PC-3 (cell line): ENCODE measurements around the gene EFR3B.

Experiments used
- EZH2phosphoT487 ChIP-seq: fragments of 300-600 bp; sonication (generic); IDR thresholded peaks from 2 replicates; pipeline ENCODE4 v1.6.1; 2018; ENCODE audit warnings: mild to moderate bottlenecking, antibody characterized with exemption, low read length, borderline replicate concordance
- TF ChIP-seq, protein P1 (sequence below): fragments of 300-600 bp; sonication (generic); conservative IDR thresholded peaks from 2 replicates; pipeline ENCODE4 v1.5.1; 2017; ENCODE audit warnings: antibody characterized with exemption, low read depth, mild to moderate bottlenecking, low read length

DNA sequence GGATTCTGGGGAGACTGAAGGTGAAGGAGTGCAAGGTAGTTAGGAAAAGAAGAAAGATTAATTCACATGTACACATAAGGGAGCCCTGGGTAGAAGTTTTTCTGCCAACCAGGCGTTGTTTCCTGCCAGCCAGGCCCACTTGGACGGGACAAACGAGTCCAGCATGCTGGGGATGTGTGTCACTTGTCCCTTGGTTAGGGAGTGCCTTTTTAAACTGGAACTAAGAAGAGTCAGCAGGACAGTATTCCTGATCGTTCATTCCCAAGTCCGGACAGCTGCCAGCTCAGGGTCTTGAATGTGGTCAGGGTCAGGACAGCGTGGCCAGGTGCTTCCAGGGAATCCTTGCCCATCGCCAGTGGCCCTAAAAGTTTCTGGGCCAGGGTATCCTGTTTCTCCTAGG is 83.3 kb downstream of the EFR3B start:
- TF ChIP-seq, protein P1, sequence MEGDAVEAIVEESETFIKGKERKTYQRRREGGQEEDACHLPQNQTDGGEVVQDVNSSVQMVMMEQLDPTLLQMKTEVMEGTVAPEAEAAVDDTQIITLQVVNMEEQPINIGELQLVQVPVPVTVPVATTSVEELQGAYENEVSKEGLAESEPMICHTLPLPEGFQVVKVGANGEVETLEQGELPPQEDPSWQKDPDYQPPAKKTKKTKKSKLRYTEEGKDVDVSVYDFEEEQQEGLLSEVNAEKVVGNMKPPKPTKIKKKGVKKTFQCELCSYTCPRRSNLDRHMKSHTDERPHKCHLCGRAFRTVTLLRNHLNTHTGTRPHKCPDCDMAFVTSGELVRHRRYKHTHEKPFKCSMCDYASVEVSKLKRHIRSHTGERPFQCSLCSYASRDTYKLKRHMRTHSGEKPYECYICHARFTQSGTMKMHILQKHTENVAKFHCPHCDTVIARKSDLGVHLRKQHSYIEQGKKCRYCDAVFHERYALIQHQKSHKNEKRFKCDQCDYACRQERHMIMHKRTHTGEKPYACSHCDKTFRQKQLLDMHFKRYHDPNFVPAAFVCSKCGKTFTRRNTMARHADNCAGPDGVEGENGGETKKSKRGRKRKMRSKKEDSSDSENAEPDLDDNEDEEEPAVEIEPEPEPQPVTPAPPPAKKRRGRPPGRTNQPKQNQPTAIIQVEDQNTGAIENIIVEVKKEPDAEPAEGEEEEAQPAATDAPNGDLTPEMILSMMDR, result no peak
- no peak for TF ChIP-seq EZH2phosphoT487
